HepG2 (cell line): ENCODE measurements around the gene NABP2.

ENCODE experiments used
- ESRRA ChIP-seq: sonication (generic); formaldehyde crosslinking; IDR thresholded peaks from 2 replicates; pipeline ENCODE4 v1.5.1; 2020; ENCODE audit warnings: mild to moderate bottlenecking, low read depth, missing genetic modification reagents
- IKZF4 ChIP-seq: sonication (generic); formaldehyde crosslinking; IDR thresholded peaks from 2 replicates; pipeline ENCODE4 v1.5.1; 2020; ENCODE audit warnings: borderline replicate concordance, mild to moderate bottlenecking, low read depth, missing genetic modification reagents; ENCODE audit errors: not compliant biosample characterization
- MAFG ChIP-seq: sonication (generic); formaldehyde crosslinking; IDR thresholded peaks from 2 replicates; pipeline ENCODE4 v1.5.1; 2020; ENCODE audit warnings: mild to moderate bottlenecking, missing genetic modification reagents
- MTA1 ChIP-seq: sonication (generic); formaldehyde crosslinking; IDR thresholded peaks from 2 replicates; pipeline ENCODE4 v1.4.0; 2020; ENCODE audit warnings: missing genetic modification reagents, mild to moderate bottlenecking, borderline replicate concordance
- MXI1 ChIP-seq: IDR thresholded peaks from 3 replicates; pipeline ENCODE4 v1.6.1; 2012; ENCODE audit warnings: low read depth, low read length, inconsistent platforms, borderline replicate concordance
- NFE2L1 ChIP-seq: sonication (generic); formaldehyde crosslinking; IDR thresholded peaks from 2 replicates; pipeline ENCODE4 v1.4.0; 2020; ENCODE audit warnings: missing genetic modification reagents, mild to moderate bottlenecking, borderline replicate concordance
- NR2C2 ChIP-seq: sonication (generic); formaldehyde crosslinking; IDR thresholded peaks from 2 replicates; pipeline ENCODE4 v1.4.0; 2020; ENCODE audit warnings: missing genetic modification reagents, mild to moderate bottlenecking, moderate library complexity, borderline replicate concordance
- POLR2AphosphoS5 ChIP-seq: IDR thresholded peaks from 2 replicates; pipeline ENCODE4 v1.6.1; 2012; ENCODE audit warnings: low read depth, low read length
- TBP ChIP-seq: sonication (generic); formaldehyde crosslinking; IDR thresholded peaks from 2 replicates; pipeline ENCODE4 v1.5.0; 2020; ENCODE audit warnings: missing genetic modification reagents
- YY1 ChIP-seq: IDR thresholded peaks from 2 replicates; pipeline ENCODE4 v1.6.1; 2011; ENCODE audit warnings: low read length, low read depth, moderate library complexity, mild to moderate bottlenecking; ENCODE audit not compliant: insufficient read depth, insufficient replicate concordance
- TF ChIP-seq, protein P1 (sequence below): sonication (generic); formaldehyde crosslinking; IDR thresholded peaks from 2 replicates; pipeline ENCODE4 v1.5.0; 2020; ENCODE audit warnings: mild to moderate bottlenecking, missing genetic modification reagents, moderate library complexity
- TF ChIP-seq, protein P2 (sequence below): sonication (generic); formaldehyde crosslinking; IDR thresholded peaks from 2 replicates; pipeline ENCODE4 v1.4.0; 2020; ENCODE audit warnings: missing genetic modification reagents, borderline replicate concordance

DNA sequence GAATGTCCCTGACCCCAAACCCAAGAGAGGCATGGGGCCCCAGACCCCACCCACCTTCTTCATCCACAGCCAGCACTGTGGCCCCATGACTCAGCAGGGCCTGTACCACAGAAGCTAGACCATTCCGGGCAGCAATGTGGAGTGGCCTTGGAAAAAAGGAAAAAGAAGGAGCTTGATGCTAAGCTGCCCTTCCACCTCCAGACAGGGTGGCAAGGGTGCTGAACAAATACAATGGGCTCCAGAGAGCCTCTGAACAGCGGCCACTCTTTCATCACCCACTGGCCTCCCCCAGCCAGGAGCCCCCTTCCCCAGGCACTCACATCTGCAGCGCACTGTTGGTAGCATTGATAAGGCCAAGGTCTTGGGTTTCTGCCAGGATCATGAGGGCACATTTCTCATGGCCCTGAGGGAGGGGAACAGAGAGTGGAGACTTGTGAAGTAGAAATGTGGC is 19.6 kb downstream of the NABP2 start:
- TF ChIP-seq ESRRA (CRISPR knock-in tag) (no peak), NFE2L1 (CRISPR knock-in tag) (no peak), MTA1 (CRISPR knock-in tag) (no peak), POLR2AphosphoS5 (no peak), YY1 (no peak), MXI1 (no peak), MAFG (CRISPR knock-in tag) (no peak), NR2C2 (no peak), TBP (CRISPR knock-in tag) (no peak), IKZF4 (CRISPR knock-in tag) (no peak)
- TF ChIP-seq, protein P1, sequence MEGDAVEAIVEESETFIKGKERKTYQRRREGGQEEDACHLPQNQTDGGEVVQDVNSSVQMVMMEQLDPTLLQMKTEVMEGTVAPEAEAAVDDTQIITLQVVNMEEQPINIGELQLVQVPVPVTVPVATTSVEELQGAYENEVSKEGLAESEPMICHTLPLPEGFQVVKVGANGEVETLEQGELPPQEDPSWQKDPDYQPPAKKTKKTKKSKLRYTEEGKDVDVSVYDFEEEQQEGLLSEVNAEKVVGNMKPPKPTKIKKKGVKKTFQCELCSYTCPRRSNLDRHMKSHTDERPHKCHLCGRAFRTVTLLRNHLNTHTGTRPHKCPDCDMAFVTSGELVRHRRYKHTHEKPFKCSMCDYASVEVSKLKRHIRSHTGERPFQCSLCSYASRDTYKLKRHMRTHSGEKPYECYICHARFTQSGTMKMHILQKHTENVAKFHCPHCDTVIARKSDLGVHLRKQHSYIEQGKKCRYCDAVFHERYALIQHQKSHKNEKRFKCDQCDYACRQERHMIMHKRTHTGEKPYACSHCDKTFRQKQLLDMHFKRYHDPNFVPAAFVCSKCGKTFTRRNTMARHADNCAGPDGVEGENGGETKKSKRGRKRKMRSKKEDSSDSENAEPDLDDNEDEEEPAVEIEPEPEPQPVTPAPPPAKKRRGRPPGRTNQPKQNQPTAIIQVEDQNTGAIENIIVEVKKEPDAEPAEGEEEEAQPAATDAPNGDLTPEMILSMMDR (CRISPR knock-in tag): no peak
- TF ChIP-seq, protein P2, sequence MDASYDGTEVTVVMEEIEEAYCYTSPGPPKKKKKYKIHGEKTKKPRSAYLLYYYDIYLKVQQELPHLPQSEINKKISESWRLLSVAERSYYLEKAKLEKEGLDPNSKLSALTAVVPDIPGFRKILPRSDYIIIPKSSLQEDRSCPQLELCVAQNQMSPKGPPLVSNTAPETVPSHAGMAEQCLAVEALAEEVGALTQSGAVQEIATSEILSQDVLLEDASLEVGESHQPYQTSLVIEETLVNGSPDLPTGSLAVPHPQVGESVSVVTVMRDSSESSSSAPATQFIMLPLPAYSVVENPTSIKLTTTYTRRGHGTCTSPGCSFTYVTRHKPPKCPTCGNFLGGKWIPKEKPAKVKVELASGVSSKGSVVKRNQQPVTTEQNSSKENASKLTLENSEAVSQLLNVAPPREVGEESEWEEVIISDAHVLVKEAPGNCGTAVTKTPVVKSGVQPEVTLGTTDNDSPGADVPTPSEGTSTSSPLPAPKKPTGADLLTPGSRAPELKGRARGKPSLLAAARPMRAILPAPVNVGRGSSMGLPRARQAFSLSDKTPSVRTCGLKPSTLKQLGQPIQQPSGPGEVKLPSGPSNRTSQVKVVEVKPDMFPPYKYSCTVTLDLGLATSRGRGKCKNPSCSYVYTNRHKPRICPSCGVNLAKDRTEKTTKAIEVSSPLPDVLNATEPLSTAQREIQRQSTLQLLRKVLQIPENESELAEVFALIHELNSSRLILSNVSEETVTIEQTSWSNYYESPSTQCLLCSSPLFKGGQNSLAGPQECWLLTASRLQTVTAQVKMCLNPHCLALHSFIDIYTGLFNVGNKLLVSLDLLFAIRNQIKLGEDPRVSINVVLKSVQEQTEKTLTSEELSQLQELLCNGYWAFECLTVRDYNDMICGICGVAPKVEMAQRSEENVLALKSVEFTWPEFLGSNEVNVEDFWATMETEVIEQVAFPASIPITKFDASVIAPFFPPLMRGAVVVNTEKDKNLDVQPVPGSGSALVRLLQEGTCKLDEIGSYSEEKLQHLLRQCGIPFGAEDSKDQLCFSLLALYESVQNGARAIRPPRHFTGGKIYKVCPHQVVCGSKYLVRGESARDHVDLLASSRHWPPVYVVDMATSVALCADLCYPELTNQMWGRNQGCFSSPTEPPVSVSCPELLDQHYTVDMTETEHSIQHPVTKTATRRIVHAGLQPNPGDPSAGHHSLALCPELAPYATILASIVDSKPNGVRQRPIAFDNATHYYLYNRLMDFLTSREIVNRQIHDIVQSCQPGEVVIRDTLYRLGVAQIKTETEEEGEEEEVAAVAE (CRISPR knock-in tag): no peak
